Upper lobe of right lung (tissue), 1 donor: ENCODE results near the gene COL16A1. TPM values are rescaled to one million over a fixed set of nuclear protein-coding genes. Genes with fewer than 3 reads are reported as not detected.

ENCODE experiments used
- ATAC-seq: fragments of 200-7000 bp; cut with Tn5 transposase; one replicate; pipeline ENCODE4 v1.9.1; 2020; ENCODE audit warnings: mild to moderate bottlenecking, moderate library complexity
- DNase-seq: peaks from one replicate; pipeline ENCODE4 v3.0.0-alpha.2; 2020
- H3K27ac ChIP-seq: fragments of 200-600 bp; one replicate; pipeline ENCODE4 v1.8.0; 2022
- H3K27me3 ChIP-seq: fragments of 200-600 bp; one replicate; pipeline ENCODE4 v1.8.0; 2022; ENCODE audit warnings: mild to moderate bottlenecking
- H3K36me3 ChIP-seq: fragments of 200-600 bp; one replicate; pipeline ENCODE4 v1.8.0; 2022
- H3K4me1 ChIP-seq: fragments of 200-600 bp; one replicate; pipeline ENCODE4 v1.8.0; 2022
- H3K4me3 ChIP-seq: fragments of 200-600 bp; one replicate; pipeline ENCODE4 v1.8.0; 2022; ENCODE audit warnings: mild to moderate bottlenecking
- H3K9me3 ChIP-seq: fragments of 200-600 bp; one replicate; pipeline ENCODE4 v1.8.0; 2022
- intact Hi-C: fragments of 100-400 bp; cut with DNase I; formaldehyde crosslinking; loops from one replicate; pipeline ENCODE4 v1.11.0; 2022
- total RNA-seq: library from RNA; stranded (reverse); fragmentation: NEBNext Ultra II Directional; extraction: Animal tissue kit (Norgen Biotek cat#: 25700); gene quantifications from one replicate; pipeline ENCODE4 v1.2.1, GENCODE V29; 2021
- TF ChIP-seq, protein P1 (sequence below): fragments of 200-600 bp; IDR thresholded peaks from one replicate; pipeline ENCODE4 v1.8.0; 2022; ENCODE audit warnings: antibody characterized with exemption
- donor health status: DM: no; HTN: yes; CAD: no; lungs with severe emphysema.

Gene COL16A1
- total RNA-seq, 1 donor from 2014 or later = 28.9 TPM

DNA sequence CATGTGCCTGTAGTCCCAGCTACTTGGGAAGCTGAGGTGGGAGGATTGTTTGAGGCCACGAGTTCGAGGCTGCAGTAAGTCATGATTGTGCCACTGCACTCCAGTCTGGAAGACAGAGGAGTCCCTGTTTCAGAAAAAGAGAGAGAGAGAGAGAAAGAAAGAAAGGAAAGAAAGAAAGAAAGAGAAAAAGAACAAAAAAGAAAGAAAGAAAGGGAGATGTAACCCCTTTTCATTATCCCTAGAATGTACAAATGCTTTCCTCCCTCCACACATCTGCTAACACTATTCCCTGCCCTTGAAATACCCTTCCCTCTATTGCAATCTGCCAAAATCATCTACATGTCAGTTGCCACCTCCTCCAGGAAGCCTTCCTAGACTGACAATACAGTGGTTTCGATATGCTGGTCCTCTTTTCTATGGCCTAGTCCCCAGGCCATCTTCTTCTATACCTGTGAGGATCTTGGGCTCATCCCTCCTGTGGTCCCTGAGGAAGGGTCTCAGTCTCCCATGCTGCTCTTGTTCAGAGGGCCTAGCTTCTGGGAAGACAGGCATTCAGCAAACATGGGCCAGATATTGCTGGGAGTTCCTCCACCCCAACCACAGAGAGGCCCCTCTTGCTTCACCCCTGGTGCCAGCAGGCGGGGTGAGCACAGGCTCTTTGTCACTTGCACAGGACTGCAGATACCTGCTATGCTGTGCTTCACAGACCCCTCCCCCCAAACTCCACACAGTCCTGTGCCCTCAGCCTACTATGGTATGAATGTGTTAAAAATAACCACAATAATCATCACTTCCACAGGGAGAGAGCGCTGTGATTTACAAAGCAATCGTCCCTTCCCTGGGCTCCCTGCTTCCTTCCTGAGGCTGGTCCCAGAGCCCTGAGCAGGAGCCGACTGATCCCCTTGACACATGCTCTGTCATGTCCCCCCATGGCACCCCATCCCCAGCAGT lies 46.2 kb upstream of the COL16A1 start:
- no peak for ATAC-seq
- Histone ChIP-seq H3K9me3 (no peaks in the 10 kb centered on the region), H3K27me3 (peaks cover 6% of the 10 kb centered on the region), H3K4me3 (no peak overlapping the region), H3K27ac (no peak overlapping the region), H3K4me1 (no peaks in the 10 kb centered on the region), H3K36me3 (no peaks in the 10 kb centered on the region)
- no peak for DNase-seq
- TF ChIP-seq, protein P1, sequence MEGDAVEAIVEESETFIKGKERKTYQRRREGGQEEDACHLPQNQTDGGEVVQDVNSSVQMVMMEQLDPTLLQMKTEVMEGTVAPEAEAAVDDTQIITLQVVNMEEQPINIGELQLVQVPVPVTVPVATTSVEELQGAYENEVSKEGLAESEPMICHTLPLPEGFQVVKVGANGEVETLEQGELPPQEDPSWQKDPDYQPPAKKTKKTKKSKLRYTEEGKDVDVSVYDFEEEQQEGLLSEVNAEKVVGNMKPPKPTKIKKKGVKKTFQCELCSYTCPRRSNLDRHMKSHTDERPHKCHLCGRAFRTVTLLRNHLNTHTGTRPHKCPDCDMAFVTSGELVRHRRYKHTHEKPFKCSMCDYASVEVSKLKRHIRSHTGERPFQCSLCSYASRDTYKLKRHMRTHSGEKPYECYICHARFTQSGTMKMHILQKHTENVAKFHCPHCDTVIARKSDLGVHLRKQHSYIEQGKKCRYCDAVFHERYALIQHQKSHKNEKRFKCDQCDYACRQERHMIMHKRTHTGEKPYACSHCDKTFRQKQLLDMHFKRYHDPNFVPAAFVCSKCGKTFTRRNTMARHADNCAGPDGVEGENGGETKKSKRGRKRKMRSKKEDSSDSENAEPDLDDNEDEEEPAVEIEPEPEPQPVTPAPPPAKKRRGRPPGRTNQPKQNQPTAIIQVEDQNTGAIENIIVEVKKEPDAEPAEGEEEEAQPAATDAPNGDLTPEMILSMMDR = no peak
- intact Hi-C loops = no loop called here

DNA sequence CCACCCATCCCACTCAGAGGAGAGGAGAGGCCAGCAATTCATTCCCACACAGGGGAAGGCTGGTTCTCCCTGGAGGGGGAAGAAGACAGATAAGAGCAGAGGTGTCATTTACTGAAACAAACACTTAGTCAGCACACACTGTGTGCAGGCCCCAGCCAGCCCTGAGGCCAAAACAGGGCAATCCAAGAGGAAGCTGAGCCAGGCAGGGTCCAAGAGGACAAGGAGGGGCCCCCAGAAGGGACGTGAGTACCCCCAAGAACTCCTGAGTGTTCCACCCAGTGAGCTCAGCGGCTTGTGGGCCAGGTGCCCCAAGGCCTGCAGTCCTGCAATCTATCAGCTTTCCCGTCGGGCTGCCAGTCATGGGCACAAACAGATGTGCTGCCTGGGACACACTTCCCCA lies 44.5 kb upstream of the COL16A1 start:
- Histone ChIP-seq H3K27ac (no peak overlapping the region), H3K4me3 (no peak overlapping the region), H3K27me3 (peaks cover 6% of the 10 kb centered on the region), H3K9me3 (no peaks in the 10 kb centered on the region), H3K4me1 (no peaks in the 10 kb centered on the region), H3K36me3 (no peaks in the 10 kb centered on the region)
- ATAC-seq (no peak), DNase-seq (no peak)
- TF ChIP-seq, protein P1 = no peak
- intact Hi-C loops = no loop called here

DNA sequence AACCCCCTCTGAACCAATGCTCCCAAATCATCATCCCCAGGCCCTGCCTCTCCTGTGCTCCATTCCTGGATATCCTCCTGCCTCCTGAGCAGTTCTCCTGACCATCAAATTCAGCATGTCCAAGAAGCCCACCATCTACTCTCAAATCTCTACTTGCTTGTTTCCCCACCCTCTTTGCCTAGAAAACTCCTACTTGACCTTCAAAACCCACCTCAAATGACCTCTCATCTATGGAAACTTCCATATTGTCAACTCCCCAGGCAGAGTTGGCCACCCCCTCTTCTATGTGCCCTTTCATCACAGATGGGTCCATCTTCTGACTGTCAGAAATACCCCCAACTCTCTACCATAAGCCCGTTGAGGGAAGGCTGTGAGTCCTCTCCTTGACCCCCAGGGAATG lies 43.5 kb upstream of the COL16A1 start:
- Histone ChIP-seq H3K4me1 (no peaks in the 10 kb centered on the region), H3K9me3 (no peaks in the 10 kb centered on the region), H3K27me3 (peaks cover 6% of the 10 kb centered on the region), H3K36me3 (no peaks in the 10 kb centered on the region), H3K27ac (no peak overlapping the region), H3K4me3 (no peak overlapping the region)
- DNase-seq (no peak), ATAC-seq (no peak)
- intact Hi-C loops = no loop called here
- TF ChIP-seq, protein P1 = no peak

DNA sequence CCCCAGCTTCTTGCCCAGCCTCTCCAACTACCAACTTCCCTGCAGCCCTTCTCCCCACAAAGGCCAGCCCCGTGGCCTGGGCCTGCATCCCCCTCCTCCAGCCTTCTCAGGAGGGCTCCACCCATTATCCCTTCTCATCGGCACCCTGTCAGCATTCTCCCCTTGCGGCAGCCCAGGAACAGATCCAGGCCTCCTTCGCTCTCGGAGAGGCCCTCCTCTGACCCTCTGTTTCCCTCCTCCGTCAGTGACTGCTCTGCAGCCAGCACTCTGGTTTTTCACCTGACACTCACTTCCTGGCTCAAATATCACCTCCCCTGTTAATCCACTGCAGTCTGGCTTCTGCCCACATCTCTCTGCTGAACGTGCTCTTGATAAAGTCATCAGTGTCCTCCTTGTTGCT lies 42.9 kb upstream of the COL16A1 start:
- ATAC-seq (no peak), DNase-seq (no peak)
- Histone ChIP-seq H3K9me3 (no peaks in the 10 kb centered on the region), H3K36me3 (no peaks in the 10 kb centered on the region), H3K27ac (no peak overlapping the region), H3K4me3 (no peak overlapping the region), H3K4me1 (no peaks in the 10 kb centered on the region), H3K27me3 (no peaks in the 10 kb centered on the region)
- intact Hi-C loops = no loop called here
- TF ChIP-seq, protein P1 = no peak

DNA sequence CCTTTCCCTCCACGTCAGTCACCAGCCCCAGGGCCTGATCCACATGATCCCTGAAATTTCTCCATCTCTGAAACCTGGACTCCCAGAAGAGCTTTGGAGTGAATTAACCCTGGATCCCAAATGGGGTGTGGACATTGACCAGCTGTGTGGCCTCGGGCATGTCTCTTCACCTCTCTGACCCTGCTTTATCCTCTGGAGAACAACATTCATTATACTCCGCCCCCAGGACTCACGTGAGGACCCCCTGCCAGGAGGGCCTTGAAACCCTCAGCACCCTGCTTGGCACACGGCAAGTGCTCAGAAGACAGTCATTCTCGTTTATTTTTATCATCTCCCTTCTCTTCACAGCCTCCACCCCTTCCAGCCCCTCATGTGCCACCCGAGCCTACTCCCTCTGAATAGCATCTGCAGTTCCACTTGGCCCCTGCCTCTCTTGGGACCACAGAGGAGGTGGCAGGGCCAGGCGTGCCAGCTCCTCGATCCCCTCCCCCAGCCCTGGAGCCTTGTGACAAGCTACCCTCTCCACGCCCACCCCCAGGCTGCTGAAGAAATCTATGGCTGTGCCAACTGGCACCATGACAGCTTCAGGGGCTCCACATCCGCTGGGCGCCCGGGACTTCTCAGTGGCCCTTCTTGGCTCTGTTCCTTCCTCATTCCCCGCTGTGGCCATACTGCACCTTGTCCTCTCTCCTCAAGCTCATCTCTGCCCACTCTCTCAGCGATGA lies 42.3 kb upstream of the COL16A1 start:
- Histone ChIP-seq H3K4me1 (no peaks in the 10 kb centered on the region), H3K27me3 (no peaks in the 10 kb centered on the region), H3K9me3 (no peaks in the 10 kb centered on the region), H3K36me3 (no peaks in the 10 kb centered on the region), H3K27ac (no peak overlapping the region), H3K4me3 (no peak overlapping the region)
- TF ChIP-seq, protein P1 = no peak
- DNase-seq (no peak), ATAC-seq (no peak)
- intact Hi-C loops = no loop called here
